HPDE6-E6E7 (cell line): ENCODE measurements around the gene FCMR.
"Not testable (repeated sequence)": the region's sequence is repeated elsewhere in the genome, so short reads cannot be mapped to it uniquely, and the experiment has no call there.

Experiments
- DNase-seq: peaks from one replicate; pipeline ENCODE4 v3.0.0; 2011; ENCODE audit warnings: missing footprints; ENCODE audit errors: extremely low spot score

The FCMR gene

GRCh38 chr1:206923961-206924557 is 2.3 kb upstream of the FCMR start:
- not testable (repeated sequence) for DNase-seq

GRCh38 chr1:206923009-206923960 is 1.5 kb upstream of the FCMR start:
- DNase-seq = no peak

- DNase-seq = no peak
Observed at GRCh38 chr1:206922524-206922923, 783 bp upstream of the FCMR start.

GRCh38 chr1:206918076-206918475 is 3.7 kb downstream of the FCMR start:
- DNase-seq = no peak

GRCh38 chr1:206916000-206916709 is 5.6 kb downstream of the FCMR start:
- no peak for DNase-seq

GRCh38 chr1:206915030-206915735 is 6.6 kb downstream of the FCMR start:
- DNase-seq = no peak

GRCh38 chr1:206913766-206914537 is 7.8 kb downstream of the FCMR start:
- no peak for DNase-seq

- DNase-seq = peak; percentile 74
Observed at GRCh38 chr1:206912445-206913095, 9.2 kb downstream of the FCMR start.

- peak; percentile 69 for DNase-seq
Observed at GRCh38 chr1:206911064-206911663, 10.6 kb downstream of the FCMR start.

- DNase-seq = no peak
Observed at GRCh38 chr1:206909883-206910318, 11.8 kb downstream of the FCMR start.

- peak; percentile 63 for DNase-seq
Observed at GRCh38 chr1:206909161-206909882, 12.4 kb downstream of the FCMR start.

- DNase-seq = no peak
Observed at GRCh38 chr1:206908038-206908437, 13.7 kb downstream of the FCMR start.

GRCh38 chr1:206907304-206907991 is 14.3 kb downstream of the FCMR start:
- no peak for DNase-seq

GRCh38 chr1:206905295-206906164 is 16.2 kb downstream of the FCMR start:
- peak; percentile 84 for DNase-seq

- no peak for DNase-seq
Observed at GRCh38 chr1:206904423-206905142, 17.2 kb downstream of the FCMR start.

GRCh38 chr1:206903687-206904086 is 18.1 kb downstream of the FCMR start:
- no peak for DNase-seq

- no peak for DNase-seq
Observed at GRCh38 chr1:206902702-206903101, 19.0 kb downstream of the FCMR start.
